NCI-H2171 treated with DMSO at 0.1 percent for 48 hours (cell line): ENCODE results near the gene SGSM2.

Source experiments
- DNase-seq: peaks from one replicate; lab custom pipeline; 2025; lab: John Stamatoyannopoulos, UW

Gene SGSM2

DNA sequence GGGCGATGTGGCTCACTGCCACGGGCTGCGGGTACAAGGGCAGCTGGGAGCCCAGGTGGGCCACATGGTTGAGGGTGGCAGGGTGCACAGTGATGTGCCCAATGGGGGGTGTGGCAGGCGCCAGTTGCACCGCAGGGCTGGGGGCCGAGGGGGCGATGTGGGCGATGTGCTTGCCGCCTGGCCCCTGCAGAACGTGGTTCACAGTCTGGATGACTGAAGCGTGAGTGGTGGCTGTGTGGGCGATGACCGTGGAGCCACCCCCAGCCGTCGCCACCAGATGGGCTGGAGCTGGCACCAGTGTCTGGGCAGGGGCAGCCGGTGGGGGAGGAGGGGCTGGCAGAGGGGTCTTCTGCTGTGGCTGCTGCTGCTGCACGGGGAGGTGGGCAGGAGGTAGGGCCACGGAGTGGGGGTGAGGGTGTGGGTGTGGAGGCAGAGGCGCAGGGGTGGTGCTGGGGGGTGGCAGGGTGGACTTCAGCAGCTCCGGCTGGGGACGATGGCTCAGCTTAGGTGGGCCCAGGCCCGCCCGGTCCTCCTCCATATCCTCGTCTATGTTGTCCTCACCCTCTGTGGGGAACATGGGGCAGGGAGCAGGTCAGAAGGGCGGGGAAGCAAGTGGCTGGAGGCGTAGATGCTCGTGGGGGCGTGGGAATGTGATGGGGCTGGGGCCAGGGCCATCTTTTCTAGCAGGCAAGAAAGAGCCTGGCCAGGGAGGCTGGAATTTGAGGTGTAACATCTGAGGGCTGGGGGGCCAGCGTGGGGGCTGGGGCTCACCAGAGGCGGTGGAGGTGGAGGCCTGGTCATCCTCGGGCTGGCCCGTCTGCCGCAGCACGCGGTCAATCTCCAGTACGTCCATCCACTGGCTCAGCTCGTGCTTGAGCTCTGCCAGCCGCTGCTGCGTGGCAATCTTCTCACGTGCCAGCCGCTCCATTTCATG lies 50.1 kb downstream of the SGSM2 start:
- no peak for DNase-seq

DNA sequence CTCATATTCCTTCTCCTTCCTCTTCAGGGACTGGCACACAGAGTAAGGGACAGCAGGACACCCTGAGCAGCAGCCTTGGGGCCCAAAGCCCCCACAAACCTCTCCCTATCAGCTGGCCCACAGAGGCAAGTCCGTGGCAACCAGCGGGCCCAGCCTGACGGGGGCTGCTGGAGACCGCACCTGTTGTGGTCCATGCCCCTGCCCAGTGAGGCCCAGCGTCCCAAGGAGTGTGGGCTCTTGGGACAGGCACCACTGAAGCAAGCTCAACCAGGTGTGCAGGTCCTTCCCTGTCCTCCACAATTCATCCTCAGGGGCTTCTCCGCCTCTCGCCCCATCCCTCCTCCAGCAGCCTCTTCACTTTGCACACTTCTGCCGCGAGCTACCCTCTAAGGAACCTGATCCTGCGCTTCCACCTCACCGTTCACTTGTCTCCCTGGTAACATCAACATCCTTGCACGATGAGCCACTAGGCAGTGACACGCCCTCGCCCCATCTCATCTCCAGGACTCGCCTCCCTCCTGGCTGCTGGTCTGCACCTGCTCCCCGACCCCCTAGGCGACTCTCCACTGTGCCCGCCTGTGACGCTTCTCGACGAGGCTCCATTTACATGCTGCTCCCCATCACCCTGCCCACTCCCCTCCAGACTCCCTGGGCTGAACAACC lies 50.9 kb downstream of the SGSM2 start:
- peak; percentile 90 for DNase-seq

DNA sequence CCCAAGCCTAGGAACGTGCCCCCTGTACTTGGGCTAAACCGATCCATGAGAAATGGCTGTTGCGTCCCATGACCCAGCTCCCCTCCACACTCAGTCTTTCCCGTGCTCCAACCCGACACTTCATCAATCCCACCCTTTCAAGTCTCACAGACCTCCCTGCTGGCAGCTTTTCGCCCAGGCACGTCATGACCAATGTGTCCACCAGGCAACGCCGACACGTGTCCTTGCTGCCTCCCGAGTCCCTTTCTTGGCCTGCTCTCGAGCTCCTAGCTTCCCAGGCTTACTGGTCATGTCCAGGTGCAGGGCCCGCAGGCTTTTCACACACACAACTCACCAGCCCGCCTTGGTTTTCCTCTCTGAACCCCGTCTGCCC lies 51.4 kb downstream of the SGSM2 start:
- DNase-seq: no peak

DNA sequence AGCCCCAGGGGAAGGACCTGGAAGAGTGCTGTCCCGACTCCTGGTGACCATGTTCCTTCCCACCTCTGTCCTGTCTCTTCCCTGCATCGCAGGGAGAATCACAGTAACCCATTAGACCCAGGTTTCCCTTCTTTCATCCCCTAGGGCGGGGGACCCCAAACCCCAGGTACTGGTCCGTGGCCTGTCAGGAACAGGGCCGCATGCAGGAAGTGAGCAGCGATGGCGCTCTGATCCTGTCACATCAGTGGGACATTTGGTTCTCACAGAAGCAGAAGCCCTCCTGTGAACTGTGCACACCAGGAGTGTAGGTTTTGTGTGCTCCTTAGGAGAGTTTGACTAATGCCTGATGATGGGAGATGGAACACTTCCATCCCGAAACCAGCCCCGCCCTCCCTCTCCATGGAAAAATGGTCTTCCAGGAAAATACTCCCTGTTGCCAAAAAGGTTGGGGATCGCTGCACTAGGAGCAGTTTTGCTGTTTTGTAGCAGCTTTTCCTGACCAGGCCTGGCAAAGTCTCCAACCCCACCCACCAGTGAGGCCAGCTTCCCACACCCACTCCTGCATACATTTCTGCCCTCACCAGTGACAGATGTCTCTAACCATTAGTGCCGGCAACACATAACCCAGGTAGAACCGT lies 53.0 kb downstream of the SGSM2 start:
- DNase-seq: no peak

DNA sequence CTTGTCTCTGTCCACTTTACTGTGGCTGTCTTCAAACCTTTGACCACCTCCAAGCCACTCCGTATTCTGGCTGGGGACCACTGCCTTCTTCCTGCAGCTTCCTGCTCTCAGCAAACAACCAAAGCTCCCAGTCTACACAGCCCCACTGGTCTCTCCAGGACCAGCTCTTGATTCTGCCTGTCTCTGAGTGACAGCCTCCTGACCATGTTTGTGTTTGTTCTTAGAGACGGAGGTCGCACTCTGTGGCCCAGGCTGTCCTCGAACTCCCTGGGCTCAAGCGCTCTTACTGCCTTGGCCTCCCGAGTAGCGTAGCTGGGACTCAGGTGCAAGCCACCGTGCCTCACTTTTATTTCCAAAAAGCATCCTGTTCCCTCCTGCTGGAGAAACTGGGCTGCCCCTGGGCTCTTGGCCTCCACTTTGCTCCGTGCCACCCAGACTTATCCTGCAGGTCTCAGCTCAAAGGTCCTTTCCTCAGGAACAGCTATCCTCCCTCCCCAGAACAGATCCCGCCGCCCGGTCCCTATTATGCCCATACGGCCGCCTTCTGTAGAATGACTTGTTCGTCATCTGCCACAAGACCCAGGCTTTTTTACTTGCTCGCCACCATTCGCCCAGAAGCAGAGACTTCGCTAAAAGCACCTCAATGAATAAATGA lies 54.4 kb downstream of the SGSM2 start:
- no peak for DNase-seq

DNA sequence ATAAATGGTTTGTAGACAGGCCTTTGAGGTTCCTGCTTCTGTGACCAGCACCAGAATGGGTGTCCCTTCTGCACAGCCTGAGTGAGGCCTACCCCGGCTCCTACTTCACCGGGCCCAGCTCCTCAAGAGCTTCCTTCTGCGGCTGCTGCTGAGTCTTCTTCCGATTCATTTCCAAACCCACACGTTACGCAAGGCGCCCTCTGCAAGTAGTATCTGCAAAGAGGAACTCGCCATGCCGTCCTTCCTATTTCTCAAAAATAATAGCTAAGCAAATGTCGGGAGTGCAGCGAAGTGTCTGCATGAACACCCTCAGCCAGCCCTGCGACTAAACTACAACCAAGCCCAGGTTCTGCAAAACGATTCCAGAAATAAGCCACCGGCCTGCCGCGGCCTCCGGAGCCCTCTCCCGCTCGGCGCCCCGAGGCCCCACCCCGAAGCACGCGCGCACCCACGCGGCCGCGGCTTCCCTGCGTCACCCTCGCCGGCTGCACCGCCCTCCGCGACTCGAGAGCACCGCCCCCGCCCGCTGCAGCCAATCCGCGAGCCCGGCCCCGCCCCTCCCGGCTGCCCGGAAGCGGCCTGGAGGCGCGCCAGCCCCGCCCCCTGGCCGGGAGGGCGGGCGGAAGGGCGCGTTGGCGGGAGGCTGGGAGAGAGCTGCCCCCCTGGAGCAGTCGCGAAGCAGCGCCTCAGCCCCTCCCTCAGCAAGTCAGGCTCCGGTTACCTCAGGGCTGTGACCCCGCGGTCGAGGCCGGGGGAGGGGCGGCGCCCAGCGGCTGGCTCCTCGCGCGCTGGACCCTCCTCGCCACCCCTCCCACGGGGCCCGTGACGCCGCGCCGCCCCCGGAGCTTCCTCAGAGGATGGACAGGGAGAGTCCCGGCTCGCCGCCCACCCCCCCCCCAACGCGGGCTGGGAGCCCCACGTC lies 55.2 kb downstream of the SGSM2 start:
- DNase-seq: peak; percentile 92

DNA sequence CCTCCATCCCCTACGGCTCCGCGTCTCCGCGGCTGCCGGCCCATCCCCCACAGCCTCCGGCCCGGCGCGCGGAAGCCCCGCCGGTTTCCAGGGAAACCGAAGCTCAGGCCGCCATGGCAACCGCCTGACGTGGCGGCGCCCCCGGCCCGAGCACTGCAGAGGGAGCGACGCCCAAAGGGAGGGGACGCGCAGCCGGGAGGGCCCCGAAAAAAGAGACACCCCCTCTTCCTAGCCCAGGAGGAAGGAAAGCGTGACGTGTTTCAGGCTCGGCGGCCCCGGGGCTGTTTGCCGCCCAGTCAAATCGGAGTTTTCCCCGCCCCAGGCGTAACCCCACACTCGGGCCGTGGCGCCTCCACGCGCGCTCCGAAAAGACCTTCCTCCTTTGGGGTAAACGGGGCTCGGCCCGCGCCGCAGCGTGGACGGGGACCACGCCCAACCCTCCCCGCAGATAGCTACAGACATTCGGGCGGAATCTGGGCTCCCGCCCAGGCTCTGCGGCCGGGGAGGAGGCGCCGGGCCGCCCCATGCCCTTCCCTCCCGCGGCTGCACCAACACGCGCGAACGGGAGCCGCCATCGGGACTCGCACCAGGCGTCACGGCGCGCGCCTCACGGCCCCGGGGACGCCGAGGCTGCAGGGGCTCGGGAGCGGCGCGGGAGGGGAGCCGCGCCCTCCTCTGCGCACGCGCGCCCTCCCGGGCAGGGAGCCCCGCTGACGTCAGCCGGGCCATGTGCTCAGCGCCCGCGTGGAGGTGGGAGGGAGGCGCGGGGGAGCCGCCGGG lies 56.1 kb downstream of the SGSM2 start:
- peak; percentile 84 for DNase-seq

DNA sequence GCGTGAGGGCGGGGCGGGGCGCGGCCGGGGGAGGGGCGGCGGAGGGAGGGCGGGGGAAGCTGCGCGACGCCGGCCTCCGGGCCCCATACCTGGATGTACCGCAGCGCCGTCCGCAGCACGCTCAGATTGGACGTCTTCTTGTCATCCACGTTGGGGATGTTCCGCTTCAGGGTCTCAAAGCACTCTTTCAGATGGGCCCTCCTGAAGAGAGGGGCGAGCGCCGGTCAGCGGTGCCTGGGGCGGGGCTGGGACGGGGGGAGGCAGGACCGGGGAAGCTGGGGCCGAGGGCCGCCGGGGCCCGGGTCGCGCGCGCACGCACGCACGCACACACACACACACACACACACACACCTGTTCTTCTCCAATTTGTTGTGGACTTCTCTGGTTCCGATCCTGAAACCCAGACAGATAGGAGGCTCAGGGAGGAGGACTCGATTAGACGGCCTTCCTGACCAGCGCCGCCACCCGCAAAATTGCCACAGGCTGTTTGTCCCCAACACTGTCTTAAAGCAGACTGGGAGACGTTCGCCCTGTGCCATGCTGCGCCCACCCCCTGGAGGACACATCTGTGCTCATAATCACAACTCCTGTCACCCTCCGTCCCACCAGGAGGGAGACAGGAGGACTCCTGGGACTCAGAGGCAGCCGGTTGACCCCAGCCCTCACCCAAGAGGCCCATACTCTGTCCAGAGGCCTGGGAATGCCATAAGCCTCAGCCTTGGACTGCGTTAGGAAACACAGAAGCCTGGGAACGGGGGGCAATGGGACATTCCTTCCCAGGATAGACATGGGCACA lies 56.9 kb downstream of the SGSM2 start:
- DNase-seq: no peak

DNA sequence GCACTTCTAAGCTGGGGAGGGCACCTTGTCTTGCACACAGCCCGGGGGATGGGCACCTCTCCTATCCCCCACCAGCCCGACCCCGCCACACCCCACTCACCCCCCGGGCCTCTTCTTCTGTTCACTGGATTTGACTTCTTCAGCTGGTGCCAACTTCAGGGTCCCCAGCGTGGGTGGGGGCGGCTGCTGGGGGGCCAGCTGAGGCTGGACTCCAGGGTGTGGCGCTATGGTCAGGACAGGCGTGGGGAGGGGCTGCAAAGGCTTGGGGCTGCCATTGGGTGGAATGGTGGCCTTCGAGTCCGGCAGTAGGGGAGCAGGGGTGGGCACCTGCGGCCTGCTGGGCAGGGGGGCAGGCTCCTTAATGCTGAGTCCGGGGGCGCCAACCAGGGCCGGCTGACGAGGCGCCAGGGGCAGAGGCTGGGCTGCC lies 57.5 kb downstream of the SGSM2 start:
- no peak for DNase-seq

DNA sequence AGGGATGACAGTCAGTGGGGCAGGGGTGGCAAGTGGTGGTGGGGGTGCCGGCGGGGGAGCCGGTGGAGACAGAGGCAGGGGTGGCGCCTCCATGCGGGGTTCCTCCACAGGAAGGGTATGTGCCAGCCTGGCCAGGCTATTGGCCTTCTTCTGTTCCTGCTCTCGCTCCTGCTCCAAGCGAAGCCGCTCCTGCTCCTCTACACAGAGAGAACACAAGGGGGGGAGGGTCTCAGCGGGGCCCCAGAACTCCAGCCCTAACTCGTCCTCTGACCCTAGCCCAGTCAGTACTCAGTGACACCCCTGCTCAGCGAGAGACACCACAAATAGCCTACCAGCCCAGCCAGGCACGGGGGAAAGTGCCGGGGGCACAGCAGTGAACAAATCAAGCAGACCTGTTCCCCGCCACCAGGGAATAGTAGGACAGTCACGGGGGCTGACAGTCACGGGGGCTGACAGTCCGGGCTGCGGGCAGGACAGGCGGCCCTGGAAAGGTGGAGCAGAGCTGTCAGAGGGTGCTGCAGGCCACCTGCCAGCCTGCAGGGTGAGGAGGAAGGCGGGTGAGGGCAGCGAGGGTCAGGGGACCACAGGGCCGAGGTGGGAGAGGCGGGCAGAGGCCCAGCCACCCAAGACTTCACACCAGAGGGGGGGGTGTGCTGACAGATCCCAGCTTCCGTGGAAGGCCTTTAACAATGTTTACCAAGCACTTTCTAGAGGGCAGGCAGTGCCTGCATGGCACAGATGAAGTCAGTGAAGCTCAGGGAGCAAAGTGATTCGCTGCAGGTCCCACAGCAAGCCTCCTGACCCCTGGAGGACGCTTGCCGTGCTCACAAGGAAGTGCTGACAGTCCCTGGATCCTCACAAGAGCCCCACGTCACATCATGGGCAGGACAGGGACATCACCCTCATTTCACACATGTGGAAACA lies 58.2 kb downstream of the SGSM2 start:
- DNase-seq: no peak

DNA sequence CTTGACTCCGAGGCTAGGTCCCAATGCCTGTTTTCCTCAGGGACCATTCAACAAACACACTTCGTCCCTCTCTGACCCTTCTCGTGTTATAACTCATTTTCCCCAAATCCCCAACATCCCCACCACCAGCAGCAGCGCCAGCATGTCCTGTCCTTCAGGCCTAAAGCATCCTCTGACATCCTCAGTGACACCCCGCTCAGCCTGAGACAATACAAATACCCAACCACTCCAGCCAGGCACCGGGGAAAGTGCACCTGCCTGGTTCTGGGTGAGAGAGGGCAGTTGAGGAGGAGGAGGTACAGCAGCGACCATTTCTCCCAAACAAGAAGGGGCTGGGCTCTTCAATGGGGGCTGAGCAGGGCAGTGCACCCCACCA lies 58.9 kb downstream of the SGSM2 start:
- DNase-seq: no peak

DNA sequence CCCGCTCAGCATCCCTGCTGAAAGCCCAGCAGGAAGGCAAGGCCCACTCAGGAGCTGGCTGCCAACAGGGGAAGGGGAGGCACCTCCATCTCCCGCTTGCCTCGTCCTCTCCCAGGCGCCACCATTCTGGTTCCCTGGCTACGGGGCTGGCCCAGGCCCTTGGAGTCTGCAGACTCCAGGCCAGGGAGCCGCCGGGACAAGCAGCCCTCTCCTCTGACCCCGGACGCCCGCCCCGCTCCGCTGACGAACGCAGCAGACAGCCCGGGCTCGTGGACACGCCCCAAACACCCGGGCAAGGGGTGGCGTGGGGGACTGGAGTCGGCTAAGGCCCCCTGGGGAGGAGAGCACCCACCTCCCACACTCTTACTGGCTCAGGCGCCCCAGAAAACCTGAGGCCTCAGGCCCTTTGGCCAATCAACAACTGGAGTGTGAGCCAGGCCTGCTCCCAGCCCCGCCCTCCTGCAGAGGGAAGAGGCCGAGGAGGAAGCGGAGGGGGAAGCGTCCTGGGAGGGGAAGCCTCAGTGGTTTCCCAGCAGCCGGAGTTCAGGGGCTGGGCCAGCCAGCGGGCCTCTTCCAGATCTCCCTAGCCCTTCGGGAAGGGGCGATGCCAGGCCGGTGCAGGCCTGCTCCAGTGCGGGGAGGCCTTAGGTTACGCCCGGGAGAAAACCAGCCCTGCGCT lies 59.4 kb downstream of the SGSM2 start:
- DNase-seq: peak; percentile 34

DNA sequence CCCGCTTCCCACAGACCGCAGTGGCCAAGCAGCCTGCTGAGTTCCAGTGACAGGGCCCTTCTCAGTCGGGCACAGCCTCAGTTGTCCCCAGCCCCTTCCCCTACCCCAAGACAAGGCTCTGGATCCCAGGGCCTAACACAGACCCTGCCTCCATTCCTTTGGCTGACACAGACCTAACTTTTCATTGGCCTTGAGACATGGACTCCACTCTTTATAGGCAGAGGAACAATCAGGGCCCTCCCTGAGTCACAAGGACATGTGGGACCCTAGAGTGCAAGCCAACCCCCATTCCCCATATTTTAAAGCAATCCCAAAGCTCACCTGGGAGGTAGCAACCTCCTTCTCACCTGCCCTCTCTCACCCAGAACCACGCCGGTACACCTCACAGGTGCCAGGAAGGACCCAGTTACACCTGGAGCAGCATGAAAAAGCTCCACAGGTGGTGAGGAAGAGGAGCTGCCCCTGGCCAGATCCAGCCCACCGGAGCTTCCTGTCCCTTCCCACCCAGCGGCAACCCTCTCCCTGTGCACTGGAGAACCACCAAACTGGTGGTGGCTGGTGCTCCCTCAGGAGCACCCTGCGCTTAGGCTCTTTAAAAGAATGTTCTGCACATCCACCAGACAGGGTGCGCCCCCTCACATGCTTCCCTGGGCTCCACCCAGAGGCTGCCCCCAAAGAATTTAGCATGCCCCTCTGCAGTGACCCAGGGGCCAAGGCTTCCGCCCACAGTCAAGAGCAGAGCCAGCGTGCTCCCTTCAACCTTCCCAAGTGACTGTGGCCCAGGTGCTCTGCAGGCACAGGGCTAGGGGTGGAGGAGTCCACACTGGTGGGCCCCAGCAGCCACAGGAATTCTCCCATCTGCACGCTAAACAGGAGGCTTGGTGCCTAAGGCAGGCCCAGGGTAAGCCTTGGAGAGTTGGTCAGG lies 60.2 kb downstream of the SGSM2 start:
- no peak for DNase-seq

DNA sequence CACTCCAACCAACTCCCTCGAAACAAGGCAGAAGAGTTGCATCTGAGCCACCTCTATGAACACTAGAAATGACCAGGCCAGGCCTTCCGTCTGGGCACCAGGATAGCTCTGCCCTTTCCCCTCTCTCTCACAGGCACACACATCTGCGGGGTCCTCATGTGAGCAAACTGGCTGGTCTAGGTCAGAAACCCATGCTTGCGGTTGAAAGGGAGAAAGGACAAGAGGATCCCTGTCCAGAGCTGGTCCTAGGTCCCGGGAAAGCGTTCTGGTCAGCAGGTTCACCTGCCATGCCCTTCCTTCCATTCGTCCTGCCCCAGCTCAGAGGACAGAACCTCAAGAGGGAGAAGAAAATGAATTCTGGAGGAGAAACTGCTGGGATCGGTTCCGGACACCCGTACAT lies 60.9 kb downstream of the SGSM2 start:
- no peak for DNase-seq

DNA sequence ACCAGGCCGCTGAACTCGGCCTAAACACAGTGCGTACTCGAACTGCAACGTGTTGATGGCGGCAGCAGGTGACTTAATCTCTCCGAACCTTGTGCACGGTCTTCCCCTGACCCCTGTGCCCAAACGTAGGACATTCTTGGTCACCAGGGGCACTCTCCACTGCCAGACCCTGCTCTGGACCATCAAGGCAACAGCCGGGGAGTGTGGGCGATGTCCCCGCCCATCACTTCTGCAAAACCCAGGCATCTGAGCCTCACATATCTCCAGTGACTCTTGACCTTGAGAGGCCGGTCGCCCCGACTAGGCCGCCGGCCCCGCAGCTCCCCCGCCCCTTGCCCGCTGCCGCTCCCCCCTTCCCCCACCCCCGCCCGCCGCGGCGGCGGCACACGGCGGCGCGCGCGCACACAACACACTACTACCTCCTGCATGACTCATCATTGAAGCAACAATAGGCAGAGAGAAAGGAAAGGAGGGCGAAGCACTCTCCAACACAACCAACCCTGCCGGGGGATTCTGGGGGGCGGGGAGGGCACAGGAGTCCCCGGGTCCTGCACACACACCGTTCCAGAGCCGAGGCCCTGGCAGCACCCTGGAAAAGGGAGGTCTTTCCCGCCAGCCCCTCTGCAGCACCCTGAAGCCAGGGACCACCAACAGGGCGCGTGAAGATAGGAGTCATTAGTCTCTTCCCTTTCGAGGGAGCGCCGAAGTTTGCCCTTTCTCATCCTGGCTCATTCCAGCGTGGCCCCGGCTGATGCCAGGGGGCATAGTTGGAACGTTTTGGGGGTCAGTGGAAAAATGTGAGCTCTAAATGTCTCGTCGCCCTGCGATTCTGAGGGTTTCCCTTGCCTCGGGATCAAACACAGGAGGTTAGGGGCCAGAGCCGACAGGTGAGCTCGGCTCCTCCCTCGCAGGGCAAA lies 61.6 kb downstream of the SGSM2 start:
- DNase-seq: peak; percentile 69
